Testis (tissue), 3 donors: ENCODE measurements around the gene OXCT2. TPM values are rescaled to one million over a fixed set of nuclear protein-coding genes. Genes with fewer than 3 reads are reported as not detected.

Experiments
- DNase-seq: peaks from one replicate; pipeline ENCODE4 v3.0.0-alpha.2; 2019
- H3K27ac ChIP-seq, 2 donors: fragments of 200-600 bp; sonication (generic); one replicate each; pipeline ENCODE4 v1.5.1; 2019
- H3K27me3 ChIP-seq: fragments of 200-600 bp; sonication (generic); one replicate; pipeline ENCODE4 v1.5.1; 2019
- H3K36me3 ChIP-seq: fragments of 200-600 bp; sonication (generic); one replicate; pipeline ENCODE4 v1.5.1; 2017; ENCODE audit warnings: low read depth; ENCODE audit errors: missing control alignments
- H3K4me1 ChIP-seq: fragments of 200-600 bp; sonication (generic); one replicate; pipeline ENCODE4 v1.5.1; 2019
- H3K4me3 ChIP-seq, 2 donors: fragments of 200-600 bp; sonication (generic); one replicate each; pipeline ENCODE4 v1.5.1; 2017 to 2019
- H3K9me3 ChIP-seq: fragments of 200-600 bp; sonication (generic); one replicate; pipeline ENCODE4 v1.5.1; 2017
- CTCF ChIP-seq, 3 experiments: fragments of 450-650 bp in 2 of 3; fragments of 200-600 bp in 1 of 3; sonication (generic) in 1 of 3; IDR thresholded peaks; one replicate each; pipeline ENCODE4 v1.5.1; 2016 to 2019; ENCODE audit warnings: antibody characterized with exemption in 3 of 3, mild to moderate bottlenecking in 2 of 3, moderate library complexity in 1 of 3
- POLR2A ChIP-seq: fragments of 450-650 bp; IDR thresholded peaks from one replicate; pipeline ENCODE4 v1.6.1; 2017; ENCODE audit warnings: antibody characterized with exemption, mild to moderate bottlenecking, moderate library complexity
- WGBS, 2 donors: methylation state at CpG; one replicate each; pipeline ENCODE4 v1.1.5; 2018; 5-methylcytosine and 5-hydroxymethylcytosine counted together
- intact Hi-C: fragments of 100-400 bp; cut with DNase I; formaldehyde crosslinking; loops from one replicate; pipeline ENCODE4 v1.15.1; 2023; ENCODE audit warnings: low total_unique reads
- polyA plus RNA-seq: library from polyadenylated mRNA; stranded (reverse); fragments of 350-450 nt; fragmentation: Illumina TruSeq; extraction: RNeasy Lipid Tissue Mini Kit (QIAGEN cat#74804); gene quantifications from one replicate; pipeline ENCODE4 v1.2.3, GENCODE V29; 2014; ENCODE audit warnings: low read depth, low replicate concordance; ENCODE audit not compliant: insufficient read depth
- total RNA-seq, 2 donors: library from RNA; depleted of rRNA; stranded (reverse); fragments of >200 nt; gene quantifications; one replicate each; pipeline ENCODE4 v1.2.3, GENCODE V29; 2016

OXCT2 gene
- total and polyA plus RNA-seq, 3 donors from 2014 or later, result 28.6 to 90.0 (median 78.8) TPM

- Histone ChIP-seq H3K36me3 (no peaks in the 10 kb centered on the region), H3K4me1 (no peaks in the 10 kb centered on the region), H3K27ac (peak overlapping the region in 1 of 2 donors; percentile 12), H3K27me3 (no peaks in the 10 kb centered on the region), H3K4me3 (no peak overlapping the region), H3K9me3 (no peaks in the 10 kb centered on the region)
- intact Hi-C loops, result no loop called here
- 76 to 77% methylated on average over 2 of the region's 2 CpGs for WGBS, 2 donors
- no peak for DNase-seq
- TF ChIP-seq CTCF (IDR thresholded peaks at IDR 0.05) (no peak), POLR2A (no peak)
These were observed 17.1 kb downstream of the OXCT2 start for GRCh38 chr1:39754026-39754570.

- no peaks in the 10 kb centered on the region for H3K9me3 ChIP-seq
- intact Hi-C loops, result no loop called here
- no peak overlapping the region for H3K27ac ChIP-seq
- H3K36me3 ChIP-seq, result no peaks in the 10 kb centered on the region
- 77 to 83% methylated on average over 7 to 16 of the region's 16 CpGs for WGBS, 2 donors
- no peaks in the 10 kb centered on the region for H3K27me3 ChIP-seq
- H3K4me1 ChIP-seq, result no peaks in the 10 kb centered on the region
- TF ChIP-seq CTCF (IDR thresholded peaks at IDR 0.05) (no peak), POLR2A (no peak)
- no peak overlapping the region for H3K4me3 ChIP-seq
- DNase-seq, result no peak
These were observed 17.8 kb downstream of the OXCT2 start for GRCh38 chr1:39753132-39754025.

- no peaks in the 10 kb centered on the region for H3K9me3 ChIP-seq
These were observed 18.4 kb downstream of the OXCT2 start for GRCh38 chr1:39752703-39753102.

GRCh38 chr1:39751595-39751994, 19.6 kb downstream of the OXCT2 start:
- H3K27me3 ChIP-seq, result no peaks in the 10 kb centered on the region
- TF ChIP-seq POLR2A, result no peak
- TF ChIP-seq CTCF (IDR thresholded peaks at IDR 0.05), result no peak
- H3K36me3 ChIP-seq, result no peaks in the 10 kb centered on the region

More at GRCh38 chr1:39752703-39753102, 18.4 kb downstream of the OXCT2 start:
- Histone ChIP-seq H3K27me3 (no peaks in the 10 kb centered on the region), H3K4me3 (no peak overlapping the region), H3K27ac (no peak overlapping the region), H3K36me3 (no peaks in the 10 kb centered on the region), H3K4me1 (no peaks in the 10 kb centered on the region)
- 89% methylated on average over 6 of the region's 6 CpGs for WGBS, 2 donors
- TF ChIP-seq POLR2A, result no peak
- TF ChIP-seq CTCF (IDR thresholded peaks at IDR 0.05), result no peak
- DNase-seq, result no peak
- intact Hi-C loops, result no loop called here

More at GRCh38 chr1:39751595-39751994, 19.6 kb downstream of the OXCT2 start:
- H3K4me3 ChIP-seq, result no peak overlapping the region
- H3K27ac ChIP-seq, result no peak overlapping the region
- H3K4me1 ChIP-seq, result no peaks in the 10 kb centered on the region
- DNase-seq, result no peak
- intact Hi-C loops, result no loop called here
- WGBS, 2 donors, result 92 to 94% methylated on average over 7 of the region's 7 CpGs
- H3K9me3 ChIP-seq, result no peaks in the 10 kb centered on the region
